Stimulated activated effector memory CD8-positive, alpha-beta T cell treated with anti-CD3 and anti-CD28 coated beads, Interleukin-12 subunit alpha, Interleukin-12 subunit beta, amount 100 ng/mL, for 72 hours (primary cell): ENCODE measurements around the gene GKN2.
"Not testable (repeated sequence)": the region's sequence is repeated elsewhere in the genome, so short reads cannot be mapped to it uniquely, and the experiment has no call there.

Experiments
- ATAC-seq: fragments of 150-1000 bp; cut with Tn5 transposase; 2 replicates; pipeline ENCODE4 v1.10.0; 2021
- DNase-seq, 2 donors: peaks; one replicate each; pipeline ENCODE4 v3.0.0; 2021 to 2022; ENCODE audit warnings: low spot score in 2 of 2
- H3K27ac Mint-ChIP-seq: one replicate; pipeline ENCODE4 v1.8.0; 2022; ENCODE audit warnings: mild to moderate bottlenecking, mixed read lengths
- H3K36me3 Mint-ChIP-seq: one replicate; pipeline ENCODE4 v1.8.0; 2022; ENCODE audit warnings: mild to moderate bottlenecking, mixed read lengths
- H3K4me1 Mint-ChIP-seq: one replicate; pipeline ENCODE4 v1.8.0; 2022; ENCODE audit warnings: mixed read lengths
- H3K4me3 Mint-ChIP-seq: one replicate; pipeline ENCODE4 v1.8.0; 2022; ENCODE audit warnings: mild to moderate bottlenecking, mixed read lengths
- H3K9me3 Mint-ChIP-seq: one replicate; pipeline ENCODE4 v1.8.0; 2022; ENCODE audit warnings: mixed read lengths

Gene GKN2

DNA sequence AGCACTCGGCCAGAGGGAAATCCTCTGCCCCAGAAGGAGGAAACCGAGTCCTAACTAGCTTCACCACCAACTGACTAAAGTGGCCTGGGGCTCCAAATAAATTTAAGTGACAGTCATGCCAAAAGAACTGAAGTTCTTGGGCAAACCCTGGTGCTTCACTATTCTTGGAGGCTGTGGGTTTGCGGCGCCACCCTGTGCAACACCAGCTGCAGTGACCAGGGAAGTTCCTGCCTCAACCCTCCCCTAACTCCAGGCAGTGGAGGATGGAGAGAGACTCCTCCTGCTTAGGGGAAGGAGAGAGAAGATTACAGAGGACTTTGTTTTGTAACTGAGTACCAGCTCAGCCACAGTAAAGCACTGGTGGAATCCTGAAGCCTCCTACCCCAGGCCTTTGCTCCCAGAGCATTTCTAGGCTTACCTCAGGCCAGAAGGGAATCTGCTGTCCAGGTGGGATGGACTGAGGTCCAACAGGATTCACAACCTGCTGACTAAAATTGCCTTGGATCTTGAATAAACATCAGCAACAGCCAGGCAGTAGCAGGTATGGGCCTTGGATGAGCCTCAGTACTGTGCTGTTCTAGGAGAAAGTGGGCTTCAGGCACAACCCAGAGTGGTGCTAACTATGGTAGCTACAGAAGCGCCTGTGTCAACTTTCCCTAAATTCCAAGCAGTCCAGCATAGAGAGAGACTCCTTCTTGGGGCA lies 52.0 kb downstream of the GKN2 start:
- DNase-seq (no peak), ATAC-seq (no peak)
- Mint-ChIP-seq H3K4me3 (no peak overlapping the region), H3K4me1 (no peaks in the 10 kb centered on the region), H3K36me3 (no peaks in the 10 kb centered on the region), H3K27ac (no peak overlapping the region), H3K9me3 (peaks cover 3% of the 10 kb centered on the region)

DNA sequence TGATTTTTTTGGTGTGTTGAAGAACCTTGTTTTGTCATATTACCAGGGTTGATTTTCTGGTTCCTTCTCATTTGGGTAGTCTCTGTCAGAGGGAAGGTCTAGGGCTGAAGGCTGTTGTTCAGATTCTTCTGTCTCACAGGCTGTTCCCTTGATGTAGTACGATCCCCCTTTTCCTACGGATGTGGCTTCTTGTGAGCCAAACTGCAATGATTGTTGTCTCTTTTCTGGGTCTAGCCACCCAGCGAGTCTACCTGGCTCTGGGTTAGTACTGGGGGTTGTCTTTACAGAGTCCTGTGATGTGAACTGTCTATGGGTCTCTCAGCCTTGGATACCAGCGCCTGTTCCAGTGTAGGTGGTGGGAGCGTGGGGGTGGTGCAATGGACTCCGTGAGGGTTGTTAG lies 56.7 kb downstream of the GKN2 start:
- not testable (repeated sequence) for H3K9me3 Mint-ChIP-seq, H3K4me3 Mint-ChIP-seq, ATAC-seq, H3K4me1 Mint-ChIP-seq, H3K27ac Mint-ChIP-seq, DNase-seq, H3K36me3 Mint-ChIP-seq
